ENCODE results near the gene GNPTG.

GRCh38 chr16:1403733-1404132, 52.0 kb downstream of the GNPTG start:
- TF ChIP-seq POLR2AphosphoS5 (IDR thresholded peaks at IDR 0.05; ENCODE audit: borderline replicate concordance, low read depth, low read length) (no peak), EZH2 (IDR thresholded peaks at IDR 0.05) (no peak), FOXP2 (optimal IDR thresholded peaks at IDR 0.05; ENCODE audit: control extremely low read depth, extremely low read length, insufficient read depth) (no peak)
